GM21526 (cell line): ENCODE data around the gene ABCC1.

ENCODE experiments used
- ATAC-seq: cut with Tn5 transposase; IDR thresholded peaks from one replicate; pipeline ENCODE4 v1.9.1; 2021; ENCODE audit warnings: moderate library complexity; ENCODE audit not compliant: unreplicated experiment, low FRiP score

Gene ABCC1

DNA sequence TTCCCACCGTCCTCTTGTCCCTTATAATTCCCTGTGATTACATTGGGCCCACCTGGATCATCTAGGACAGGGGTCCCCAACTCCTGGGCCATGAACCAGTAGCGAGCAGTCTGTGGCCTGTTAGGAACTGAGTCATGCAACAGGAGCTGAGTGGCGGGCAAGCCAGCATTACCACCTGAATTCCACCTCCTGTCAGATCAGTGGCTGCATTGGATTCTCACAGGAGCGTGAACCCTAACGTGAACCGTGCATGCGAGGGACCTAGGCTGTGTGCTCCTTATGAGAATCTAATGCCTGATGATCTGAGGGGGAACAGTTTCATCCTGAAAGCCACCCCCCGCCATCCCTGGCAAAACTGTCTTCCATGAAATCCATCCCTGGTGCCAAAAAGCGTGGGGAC, 36.8 kb downstream of the ABCC1 start:
- no peak for ATAC-seq

DNA sequence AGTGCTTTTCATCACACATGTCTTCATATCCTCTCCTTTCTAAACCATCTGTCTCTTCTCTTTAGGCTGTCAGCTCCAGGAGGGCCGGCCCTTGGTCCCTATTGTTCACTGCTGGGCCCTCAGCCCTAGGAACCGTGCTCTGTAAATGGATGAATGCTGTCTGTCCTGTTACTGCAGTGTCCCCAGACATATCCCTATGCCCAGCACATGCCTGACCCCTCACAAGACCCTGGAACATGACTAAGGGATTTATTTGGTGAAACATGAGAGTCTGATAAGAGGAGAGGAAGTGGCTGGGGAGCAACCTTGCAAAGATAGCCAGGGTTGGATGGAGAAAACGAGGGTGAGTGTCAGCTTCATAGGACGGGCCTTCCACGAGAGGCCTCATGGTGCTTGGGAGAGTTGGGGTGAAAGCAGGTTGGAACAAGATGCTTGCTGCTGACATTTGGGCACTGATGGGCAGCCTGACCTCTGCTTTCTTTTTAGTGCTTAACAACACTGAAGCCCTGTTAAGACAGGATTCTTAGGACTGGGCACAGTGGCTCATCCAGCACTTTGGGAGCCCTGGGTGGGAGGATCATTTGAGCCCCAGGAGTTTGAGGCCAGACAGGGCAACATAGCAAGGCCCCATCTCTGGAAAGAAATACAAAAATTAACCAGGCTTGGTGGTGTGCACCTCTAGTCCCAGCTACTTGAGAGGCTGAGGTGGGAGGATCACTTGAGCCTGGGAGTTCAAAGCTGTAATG, 39.0 kb downstream of the ABCC1 start:
- no peak for ATAC-seq

DNA sequence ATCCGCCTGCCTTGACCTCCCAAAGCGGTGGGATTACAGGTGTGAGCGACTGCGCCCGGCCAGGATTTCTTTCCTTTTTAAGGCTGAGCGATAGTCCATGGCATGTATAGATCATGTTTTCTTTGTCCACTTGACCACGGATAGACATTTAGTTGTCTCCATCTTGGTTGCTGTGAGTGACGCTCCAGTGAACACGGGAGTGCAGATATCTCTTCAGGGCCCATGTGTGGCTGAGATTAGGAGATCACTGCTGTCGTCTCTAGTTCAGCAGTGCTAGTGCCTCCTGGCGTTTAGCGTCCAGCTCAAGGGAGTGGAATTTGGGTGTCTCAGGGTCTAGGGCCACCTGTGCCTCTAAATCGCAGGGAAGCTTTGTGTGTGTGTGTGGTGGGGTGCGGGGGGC, 41.5 kb downstream of the ABCC1 start:
- no peak for ATAC-seq

- ATAC-seq = no peak
Measured at GRCh38 chr16:15993128-15993527, 43.7 kb downstream of the ABCC1 start.

GRCh38 chr16:15993541-15993940, 44.1 kb downstream of the ABCC1 start:
- ATAC-seq = no peak

- no peak for ATAC-seq
Measured at GRCh38 chr16:15993946-15994665, 44.7 kb downstream of the ABCC1 start.

DNA sequence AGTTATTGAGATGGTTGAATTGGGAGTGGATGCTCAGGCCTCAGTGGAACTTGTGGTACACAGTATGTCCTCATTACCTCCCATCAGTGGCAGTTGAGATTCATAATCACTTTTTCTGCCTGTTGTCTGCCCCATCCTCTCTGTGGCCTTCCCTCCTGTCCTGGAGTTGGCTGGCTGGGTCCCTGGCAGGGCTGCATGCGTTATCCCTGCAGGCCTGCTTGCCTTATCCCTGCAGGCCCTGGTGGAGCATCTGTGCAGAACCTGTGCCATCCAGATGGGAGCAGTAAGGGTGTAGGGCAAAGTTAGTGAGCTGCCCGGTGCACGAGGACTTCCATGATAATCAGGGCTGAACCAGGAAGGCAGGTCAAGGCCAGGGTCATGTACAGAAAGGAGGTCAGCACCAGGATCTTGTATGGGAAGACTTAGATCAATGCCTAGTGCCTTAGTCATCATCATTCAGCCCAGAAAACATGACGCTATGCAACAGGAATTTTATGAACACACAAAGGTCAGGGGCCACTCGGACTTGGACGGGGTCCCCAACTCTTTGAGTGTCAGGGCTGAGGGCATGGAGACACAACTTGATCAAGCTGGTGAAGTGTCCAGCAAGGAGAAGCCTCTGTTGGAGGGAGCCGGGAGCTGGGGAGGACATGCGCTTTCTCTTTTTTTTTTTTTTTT, 47.2 kb downstream of the ABCC1 start:
- no peak for ATAC-seq

GRCh38 chr16:16000685-16001084, 51.3 kb downstream of the ABCC1 start:
- no peak for ATAC-seq

GRCh38 chr16:16001596-16002255, 52.3 kb downstream of the ABCC1 start:
- no peak for ATAC-seq

DNA sequence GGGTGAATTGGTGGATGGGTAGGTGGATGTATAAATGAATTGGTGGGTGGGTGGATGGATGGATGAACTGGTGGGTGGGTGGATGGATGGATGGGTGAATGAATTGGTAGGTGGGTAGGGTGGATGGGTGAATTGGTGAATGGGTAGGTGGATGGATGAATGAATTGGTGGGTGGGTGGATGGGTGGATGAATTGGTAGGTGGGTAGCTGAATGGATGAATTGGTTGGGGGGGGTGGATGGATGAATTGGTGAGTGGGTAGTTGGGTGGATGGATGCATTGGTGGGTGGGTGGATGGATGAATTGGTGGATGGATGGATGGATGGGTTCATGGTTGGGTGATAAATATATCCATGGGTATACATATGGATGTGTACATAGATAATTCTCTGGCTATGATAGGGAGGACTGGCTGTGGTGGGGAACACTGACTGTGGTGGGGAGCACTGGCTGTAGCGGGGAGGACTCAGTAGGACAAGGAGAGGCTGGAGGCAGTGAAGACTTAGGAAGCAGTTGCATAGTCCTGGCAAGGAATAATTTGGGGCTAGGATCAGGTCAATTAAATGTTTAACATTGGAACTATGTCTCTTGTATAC, 54.4 kb downstream of the ABCC1 start:
- no peak for ATAC-seq

DNA sequence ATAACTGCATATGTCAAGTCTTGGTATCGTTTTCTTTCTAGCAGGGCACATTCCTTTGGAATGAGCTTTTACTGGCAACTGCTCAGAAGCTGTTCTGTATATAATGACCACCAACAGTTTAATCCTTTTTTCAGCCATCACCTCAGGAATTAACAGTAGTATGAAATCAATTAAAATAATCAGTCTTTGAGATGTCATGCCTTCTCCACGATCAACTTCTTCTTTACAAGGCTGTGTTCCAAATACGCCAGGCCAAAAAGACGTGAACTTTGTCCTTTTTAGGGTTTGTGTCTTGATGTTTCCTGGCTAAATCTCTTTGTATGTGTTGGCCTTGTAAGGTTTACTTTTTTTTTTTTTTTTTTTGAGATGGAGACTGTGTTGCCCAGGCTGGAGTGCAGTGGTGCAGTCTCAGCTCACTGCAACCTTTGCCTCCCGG, 54.9 kb downstream of the ABCC1 start:
- no peak for ATAC-seq

- ATAC-seq = no peak
Measured at GRCh38 chr16:16005721-16006120, 56.3 kb downstream of the ABCC1 start.

- ATAC-seq = no peak
Measured at GRCh38 chr16:16006650-16007049, 57.2 kb downstream of the ABCC1 start.

GRCh38 chr16:16007743-16008111, 58.3 kb downstream of the ABCC1 start:
- ATAC-seq = no peak

GRCh38 chr16:16008666-16009065, 59.2 kb downstream of the ABCC1 start:
- ATAC-seq = no peak

- ATAC-seq = no peak
Measured at GRCh38 chr16:16009401-16009800, 60.0 kb downstream of the ABCC1 start.

- no peak for ATAC-seq
Measured at GRCh38 chr16:16010194-16010593, 60.8 kb downstream of the ABCC1 start.

GRCh38 chr16:16012144-16012543, 62.7 kb downstream of the ABCC1 start:
- ATAC-seq = no peak

GRCh38 chr16:16013812-16014211, 64.4 kb downstream of the ABCC1 start:
- ATAC-seq = no peak

DNA sequence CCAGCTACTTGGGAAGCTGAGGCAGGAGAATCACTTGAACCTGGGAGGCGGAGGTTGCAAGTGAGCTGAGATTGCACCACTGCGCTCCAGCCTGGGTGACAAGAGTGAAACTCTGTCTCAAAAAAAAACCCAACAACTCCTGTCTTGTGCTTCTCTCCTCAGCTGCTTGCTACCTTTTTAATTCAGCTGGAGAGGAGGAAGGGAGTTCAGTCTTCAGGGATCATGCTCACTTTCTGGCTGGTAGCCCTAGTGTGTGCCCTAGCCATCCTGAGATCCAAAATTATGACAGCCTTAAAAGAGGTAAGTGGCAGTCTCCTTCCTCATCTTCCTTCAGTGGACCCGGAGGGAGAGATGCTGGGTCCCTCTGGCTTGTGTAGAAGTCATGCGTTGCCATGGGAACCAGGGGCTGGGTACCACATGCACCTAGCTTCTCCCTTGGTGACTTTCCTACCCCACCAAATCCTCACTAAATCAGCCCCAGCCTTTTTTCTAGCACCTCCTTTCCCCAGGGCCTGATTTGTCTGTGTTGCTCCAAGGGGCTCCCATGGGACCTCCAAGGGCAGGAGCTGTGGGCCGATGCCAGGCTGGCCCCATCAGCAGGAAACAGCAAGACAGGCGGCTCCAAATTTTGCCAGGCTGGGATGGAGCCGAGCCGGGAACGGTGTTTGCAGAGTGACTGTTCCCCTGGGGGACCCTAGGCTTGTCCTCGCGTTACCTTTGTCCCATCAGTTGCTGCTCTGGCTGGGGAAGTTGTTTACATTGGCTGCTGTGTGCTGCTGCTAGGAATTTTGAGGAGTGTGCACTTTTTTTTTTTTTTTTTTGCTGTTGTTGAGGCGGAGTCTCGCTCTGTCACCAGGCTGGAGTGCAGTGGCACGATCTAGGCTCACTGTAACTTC, 65.2 kb downstream of the ABCC1 start:
- ATAC-seq = no peak
